Kidney (tissue), 14 donors: ENCODE results near the gene OMG. TPM values are rescaled to one million over a fixed set of nuclear protein-coding genes. Genes with fewer than 3 reads are reported as not detected.

Experiments used
- DNase-seq, 5 donors: peaks; one replicate each; pipeline ENCODE4 v3.0.0-alpha.2; 2013 to 2020
- FAIRE-seq: peaks from 2 replicates; lab custom pipeline; 2012; peaks lifted over from hg19 to GRCh38; lab: Jason Lieb, UNC
- H3K27ac ChIP-seq, 2 donors: one replicate each; pipeline ENCODE4 v1.7.0; 2013; ENCODE audit warnings: low read depth in 2 of 2, low read length in 2 of 2, inconsistent platforms in 1 of 2
- H3K27me3 ChIP-seq: one replicate; pipeline ENCODE4 v1.7.1; 2013; ENCODE audit warnings: low read length, inconsistent platforms; ENCODE audit not compliant: control insufficient read depth, insufficient read depth
- H3K36me3 ChIP-seq, 3 donors: one replicate each; pipeline versions ENCODE4 v1.7.0 to v1.7.1; 2013; ENCODE audit warnings: low read length in 3 of 3, control low read depth in 1 of 3, inconsistent platforms in 1 of 3; ENCODE audit not compliant: insufficient read depth in 3 of 3, control insufficient read depth in 2 of 3
- H3K4me1 ChIP-seq, 3 donors: one replicate each; pipeline versions ENCODE4 v1.7.0 to v1.7.1; 2013; ENCODE audit warnings: low read length in 3 of 3, inconsistent platforms in 1 of 3, low read depth in 1 of 3; ENCODE audit not compliant: control insufficient read depth in 2 of 3, insufficient read depth in 2 of 3
- H3K4me3 ChIP-seq, 3 donors: one replicate each; pipeline versions ENCODE4 v1.7.0 to v1.8.1; 2013; ENCODE audit warnings: low read length in 3 of 3, control low read depth in 1 of 3, inconsistent platforms in 1 of 3
- H3K9ac ChIP-seq, 3 donors: one replicate each; pipeline versions ENCODE4 v1.7.0 to v1.7.1; 2013; ENCODE audit warnings: low read length in 3 of 3, control low read depth in 1 of 3, inconsistent platforms in 1 of 3
- H3K9me3 ChIP-seq, 3 donors: one replicate each; pipeline versions ENCODE4 v1.7.0 to v1.7.1; 2013; ENCODE audit warnings: low read length in 3 of 3, control low read depth in 1 of 3, inconsistent platforms in 1 of 3; ENCODE audit not compliant: control insufficient read depth in 2 of 3, insufficient read depth in 1 of 3
- intact Hi-C: fragments of 100-400 bp; cut with DNase I; formaldehyde crosslinking; loops from one replicate; pipeline ENCODE4 v1.11.1; 2022
- polyA plus RNA-seq: library from polyadenylated mRNA; stranded (reverse); fragments of 350-450 nt; fragmentation: Illumina TruSeq; extraction: RNeasy Lipid Tissue Mini Kit (QIAGEN cat#74804); gene quantifications from one replicate; pipeline ENCODE4 v1.2.3, GENCODE V29; 2014; ENCODE audit warnings: low read depth, low replicate concordance; ENCODE audit not compliant: insufficient read depth
- total RNA-seq: library from RNA; stranded (reverse); fragmentation: NEBNext Ultra II Directional; extraction: Animal tissue kit (Norgen Biotek cat#: 25700); gene quantifications from one replicate; pipeline ENCODE4 v1.2.1, GENCODE V29; 2021
- TF ChIP-seq, protein P1 (sequence below): IDR thresholded peaks from 3 replicates; pipeline ENCODE4 v1.5.1; 2012; ENCODE audit warnings: mild to moderate bottlenecking, moderate library complexity, borderline replicate concordance; ENCODE audit not compliant: insufficient read depth; ENCODE audit errors: extremely low read depth
- donor health status: control.
- donor health status: control.
- donor health status: control.
- donor health status: control.
- donor health status: control.
- donor health status: DM: yes; HTN: yes; CAD: no.
- donor health status: Normal renal cell carcinoma (clear cell type).

The OMG gene
- total and polyA plus RNA-seq, 2 donors from 2014 or later, result not detected

DNA sequence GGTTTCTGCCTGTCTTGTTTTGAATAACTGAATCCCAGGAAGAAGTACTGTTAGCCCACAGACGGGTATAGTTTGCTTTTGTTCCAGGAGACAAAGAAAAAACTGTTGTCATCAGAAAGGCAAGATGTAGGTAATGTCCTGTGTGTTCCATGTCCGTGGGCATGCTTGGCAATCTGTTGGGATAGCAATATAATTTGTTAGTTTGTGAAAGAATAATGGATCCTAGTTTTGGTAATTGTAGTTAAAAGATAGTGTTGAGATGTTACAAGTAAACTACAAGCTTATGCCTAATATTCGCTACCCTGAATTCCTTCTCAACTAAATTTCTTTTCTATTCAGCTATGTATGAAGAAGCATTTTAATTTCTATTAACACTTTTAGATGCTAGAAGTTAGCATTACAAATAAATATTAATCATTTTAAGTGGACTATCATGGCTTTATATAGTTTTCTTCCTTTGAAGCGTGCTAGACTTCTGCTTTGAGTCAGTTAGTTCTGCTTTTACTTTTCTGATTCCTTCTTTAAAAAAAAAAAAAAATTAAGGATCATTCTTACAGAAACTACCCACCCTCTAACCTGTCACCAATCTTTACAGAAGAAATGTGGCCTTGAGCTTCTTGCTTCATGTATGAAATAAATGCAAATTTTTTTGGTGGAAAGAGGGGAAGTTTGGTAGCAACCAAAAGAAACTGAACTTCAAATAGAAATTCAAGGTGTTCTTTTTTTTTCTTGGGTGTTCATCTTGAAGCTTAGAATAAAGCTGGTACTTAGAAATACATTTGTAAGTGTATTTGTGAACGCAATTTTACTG lies 22.0 kb upstream of the OMG start:
- Histone ChIP-seq H3K36me3 (no peaks in the 10 kb centered on the region), H3K9ac (peak overlapping the region in 1 of 3 donors; percentile 27), H3K9me3 (no peaks in the 10 kb centered on the region), H3K27ac (no peak overlapping the region), H3K27me3 (no peaks in the 10 kb centered on the region), H3K4me1 (no peaks in the 10 kb centered on the region), H3K4me3 (no peak overlapping the region)
- intact Hi-C loops, result no loop called here
- FAIRE-seq (no peak), DNase-seq (no peak)
- TF ChIP-seq, protein P1, sequence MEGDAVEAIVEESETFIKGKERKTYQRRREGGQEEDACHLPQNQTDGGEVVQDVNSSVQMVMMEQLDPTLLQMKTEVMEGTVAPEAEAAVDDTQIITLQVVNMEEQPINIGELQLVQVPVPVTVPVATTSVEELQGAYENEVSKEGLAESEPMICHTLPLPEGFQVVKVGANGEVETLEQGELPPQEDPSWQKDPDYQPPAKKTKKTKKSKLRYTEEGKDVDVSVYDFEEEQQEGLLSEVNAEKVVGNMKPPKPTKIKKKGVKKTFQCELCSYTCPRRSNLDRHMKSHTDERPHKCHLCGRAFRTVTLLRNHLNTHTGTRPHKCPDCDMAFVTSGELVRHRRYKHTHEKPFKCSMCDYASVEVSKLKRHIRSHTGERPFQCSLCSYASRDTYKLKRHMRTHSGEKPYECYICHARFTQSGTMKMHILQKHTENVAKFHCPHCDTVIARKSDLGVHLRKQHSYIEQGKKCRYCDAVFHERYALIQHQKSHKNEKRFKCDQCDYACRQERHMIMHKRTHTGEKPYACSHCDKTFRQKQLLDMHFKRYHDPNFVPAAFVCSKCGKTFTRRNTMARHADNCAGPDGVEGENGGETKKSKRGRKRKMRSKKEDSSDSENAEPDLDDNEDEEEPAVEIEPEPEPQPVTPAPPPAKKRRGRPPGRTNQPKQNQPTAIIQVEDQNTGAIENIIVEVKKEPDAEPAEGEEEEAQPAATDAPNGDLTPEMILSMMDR, result no peak

DNA sequence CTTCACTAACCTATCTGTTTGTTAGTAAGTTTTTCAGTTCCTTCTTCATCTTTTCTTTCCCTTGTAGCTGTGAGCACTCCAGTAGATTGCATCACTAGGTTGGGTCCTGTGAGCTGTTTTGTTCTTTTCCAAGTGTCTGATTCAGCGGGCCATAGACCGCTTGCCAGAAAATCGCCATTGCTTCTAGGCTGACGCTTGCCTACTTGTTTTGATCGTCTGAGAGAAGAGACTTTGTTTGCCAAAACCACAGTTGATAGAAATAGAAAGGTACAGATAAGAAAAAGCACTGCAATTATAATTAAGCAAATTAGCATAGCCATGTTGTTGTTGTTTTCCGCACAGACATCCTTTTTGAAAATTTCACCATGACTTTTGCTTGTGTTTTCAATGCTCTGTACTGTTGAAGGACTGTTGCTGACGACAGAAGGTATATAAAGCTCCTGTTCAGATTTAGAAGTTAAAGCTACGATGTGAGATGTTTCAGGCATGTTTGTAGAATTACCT lies 21.3 kb upstream of the OMG start:
- Histone ChIP-seq H3K27ac (peak overlapping the region in 1 of 2 donors; percentile 45), H3K4me1 (no peaks in the 10 kb centered on the region), H3K9ac (no peak overlapping the region), H3K27me3 (no peaks in the 10 kb centered on the region), H3K4me3 (peak overlapping the region in 1 of 3 donors; percentile 31), H3K9me3 (no peaks in the 10 kb centered on the region), H3K36me3 (no peaks in the 10 kb centered on the region)
- FAIRE-seq, result no peak
- TF ChIP-seq, protein P1, result no peak
- DNase-seq, result no peak
- intact Hi-C loops, result no loop called here

DNA sequence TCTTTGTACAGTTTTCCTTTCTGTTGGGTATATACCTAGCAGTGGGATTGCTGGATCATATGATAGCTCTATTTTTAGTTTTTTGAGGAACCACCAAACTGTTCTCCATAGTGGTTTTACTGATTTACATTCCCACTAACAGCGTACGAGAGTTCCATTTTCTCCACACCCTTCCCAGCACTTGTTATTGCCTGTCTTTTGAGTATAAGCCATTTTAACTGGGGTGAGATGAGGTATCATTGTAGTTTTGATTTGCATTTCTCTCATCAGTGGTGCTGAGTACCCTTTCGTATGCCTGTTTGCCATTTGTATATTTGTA lies 17.7 kb upstream of the OMG start:
- H3K4me3 ChIP-seq, result no peak overlapping the region
- intact Hi-C loops, result no loop called here
- H3K4me1 ChIP-seq, result no peaks in the 10 kb centered on the region
- TF ChIP-seq, protein P1, result no peak
- H3K9ac ChIP-seq, result no peak overlapping the region
- FAIRE-seq (no peak), DNase-seq (no peak)
- no peaks in the 10 kb centered on the region for H3K36me3 ChIP-seq
- no peaks in the 10 kb centered on the region for H3K27me3 ChIP-seq
- no peak overlapping the region for H3K27ac ChIP-seq
- H3K9me3 ChIP-seq, result no peaks in the 10 kb centered on the region
